GM18907 (cell line): ENCODE data around the gene LVRN.

Source experiments
- ATAC-seq: cut with Tn5 transposase; IDR thresholded peaks from one replicate; pipeline ENCODE4 v1.9.1; 2021; ENCODE audit warnings: mild to moderate bottlenecking, moderate library complexity; ENCODE audit not compliant: unreplicated experiment

LVRN gene

DNA sequence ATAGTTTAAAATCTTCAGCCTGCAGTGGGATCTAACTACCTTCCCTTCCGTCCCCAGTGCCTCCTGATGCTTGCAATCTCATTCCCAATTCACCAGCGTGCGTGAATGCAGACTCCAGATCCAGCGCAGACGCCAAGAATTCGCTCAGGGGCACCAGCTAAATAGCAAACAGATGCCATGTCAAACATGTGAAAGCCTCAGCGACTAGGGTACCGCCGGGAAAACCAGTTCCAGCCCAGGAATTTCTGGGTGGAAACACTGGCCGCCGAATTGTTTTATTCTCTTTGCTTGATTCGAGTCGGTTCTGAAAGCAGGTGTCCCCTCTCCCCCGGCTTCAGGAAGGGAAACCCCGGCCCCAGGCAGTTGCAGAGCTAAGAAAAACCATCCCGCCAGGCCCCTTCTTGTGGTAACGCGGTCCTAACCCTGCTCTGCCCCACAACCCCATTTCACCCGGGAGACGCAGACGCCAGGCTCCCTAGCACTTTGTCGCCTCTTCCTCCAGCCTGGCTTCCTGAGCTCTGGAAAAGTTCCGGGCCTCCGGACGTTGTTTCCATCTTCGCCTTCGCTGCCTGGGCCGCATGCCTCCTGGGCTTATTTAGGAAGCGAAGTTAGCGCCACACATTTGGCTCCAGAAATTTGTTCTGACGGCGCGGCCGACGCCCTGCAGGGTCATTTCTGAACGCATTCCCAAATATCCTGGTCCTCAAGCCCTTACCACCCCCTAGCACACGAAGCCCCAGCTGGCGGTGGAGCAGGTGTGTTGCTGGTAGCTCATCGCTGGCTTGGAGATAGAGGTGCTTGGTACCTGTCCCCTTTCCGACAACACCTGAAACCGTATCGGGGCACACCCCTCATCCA is 665 bp upstream of the LVRN start:
- no peak for ATAC-seq

GRCh38 chr5:115962565-115963402 is 509 bp downstream of the LVRN start:
- ATAC-seq, result peak; percentile 63

DNA sequence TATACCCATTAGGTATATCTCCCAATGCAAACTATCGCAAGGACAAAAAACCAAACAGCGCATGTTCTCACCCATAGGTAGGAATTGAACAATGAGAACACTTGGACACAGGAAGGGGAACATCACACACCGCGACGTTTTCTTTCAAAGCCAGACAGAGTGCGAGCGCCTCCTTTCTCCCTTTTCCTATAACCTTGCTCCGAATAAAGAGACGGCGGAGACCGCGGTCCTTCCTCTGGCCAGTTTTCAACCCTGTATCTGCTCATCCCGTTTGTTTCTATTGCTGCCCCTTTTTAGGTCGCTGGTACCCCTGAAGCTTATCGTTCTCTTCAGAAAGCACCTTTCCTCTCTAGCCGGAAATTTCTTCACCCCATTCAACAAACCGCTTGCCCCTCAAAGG is 1.3 kb downstream of the LVRN start:
- ATAC-seq, result no peak

DNA sequence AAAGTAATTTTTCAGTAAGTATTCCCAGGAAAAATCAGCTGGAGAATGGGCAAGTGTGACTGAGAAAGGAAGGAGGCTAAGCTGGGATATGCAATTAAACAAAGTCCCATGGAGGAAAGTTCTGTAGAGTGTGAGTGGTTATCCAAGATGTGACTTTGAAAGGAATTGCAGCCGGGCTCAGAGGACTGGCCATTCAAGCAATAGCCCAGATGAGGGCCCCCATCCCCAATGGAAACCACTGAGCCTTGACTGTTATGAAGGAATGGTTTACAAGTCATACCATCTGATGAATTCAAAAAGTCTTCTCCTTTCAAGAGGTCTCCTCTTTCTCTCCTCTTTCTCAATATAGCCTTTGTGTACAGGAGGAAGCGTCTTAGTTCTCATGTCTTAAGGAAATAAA is 6.5 kb downstream of the LVRN start:
- no peak for ATAC-seq

GRCh38 chr5:115977096-115977495 is 14.8 kb downstream of the LVRN start:
- ATAC-seq, result peak; percentile 94

GRCh38 chr5:115977988-115978387 is 15.7 kb downstream of the LVRN start:
- no peak for ATAC-seq

DNA sequence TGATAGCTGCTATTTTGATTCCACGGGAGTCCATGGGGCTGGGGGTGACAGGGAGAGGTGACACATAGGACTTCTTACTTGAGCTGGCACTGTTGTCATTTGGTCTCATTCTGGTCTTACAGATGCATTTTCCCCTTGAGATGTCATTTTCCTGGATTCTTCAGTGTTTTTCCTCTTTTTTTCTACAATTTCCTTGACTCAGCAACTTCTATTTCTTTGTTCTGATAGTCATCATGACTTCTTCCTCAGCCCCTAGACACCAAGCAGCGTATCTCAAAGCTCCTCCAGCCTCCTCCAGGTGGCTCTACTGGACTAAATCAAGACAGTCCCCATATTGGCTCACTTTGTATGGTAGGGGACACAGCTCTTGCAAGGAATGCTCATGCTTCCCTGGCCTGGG is 16.5 kb downstream of the LVRN start:
- no peak for ATAC-seq

DNA sequence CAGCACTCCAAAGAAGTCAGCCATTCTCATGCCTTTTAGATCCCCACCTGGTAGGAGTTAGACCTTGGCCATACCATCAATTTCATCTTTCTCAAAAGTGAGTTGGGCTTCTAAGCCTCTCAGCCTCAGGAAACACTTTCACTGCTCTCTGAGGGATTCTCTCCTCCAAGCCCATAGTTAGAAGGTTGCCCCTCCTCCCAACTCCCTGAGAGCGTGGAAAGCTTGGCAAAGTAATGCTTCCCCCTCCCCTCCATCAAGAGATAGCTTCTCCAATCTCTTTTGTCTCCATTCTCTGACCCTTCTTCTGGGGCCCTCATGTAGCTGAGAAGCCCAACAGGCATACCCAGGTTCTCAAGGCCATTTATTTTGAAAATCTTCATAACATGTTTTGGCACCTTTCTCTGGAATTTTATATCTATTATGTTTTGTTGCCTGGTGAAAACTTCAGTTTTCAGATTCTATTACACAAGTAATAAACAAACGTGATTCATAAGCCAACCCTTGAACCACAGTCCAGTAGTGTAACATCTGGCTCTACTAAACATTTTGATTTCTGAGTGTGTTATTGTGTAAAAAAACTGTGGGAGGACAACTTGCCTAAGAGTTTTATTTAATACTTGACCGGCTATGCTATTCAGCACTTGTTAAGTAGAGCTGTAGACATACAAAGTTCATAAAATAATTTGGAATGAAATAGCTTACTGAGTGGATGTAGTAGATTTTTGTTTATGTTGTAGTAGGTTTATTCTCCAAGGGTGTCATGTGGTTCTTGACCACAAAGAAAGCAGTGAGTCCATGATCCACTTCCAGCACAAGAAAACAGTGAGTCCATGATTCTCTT is 17.1 kb downstream of the LVRN start:
- no peak for ATAC-seq

- no peak for ATAC-seq
Measured at GRCh38 chr5:115983519-115983918, 21.2 kb downstream of the LVRN start.

DNA sequence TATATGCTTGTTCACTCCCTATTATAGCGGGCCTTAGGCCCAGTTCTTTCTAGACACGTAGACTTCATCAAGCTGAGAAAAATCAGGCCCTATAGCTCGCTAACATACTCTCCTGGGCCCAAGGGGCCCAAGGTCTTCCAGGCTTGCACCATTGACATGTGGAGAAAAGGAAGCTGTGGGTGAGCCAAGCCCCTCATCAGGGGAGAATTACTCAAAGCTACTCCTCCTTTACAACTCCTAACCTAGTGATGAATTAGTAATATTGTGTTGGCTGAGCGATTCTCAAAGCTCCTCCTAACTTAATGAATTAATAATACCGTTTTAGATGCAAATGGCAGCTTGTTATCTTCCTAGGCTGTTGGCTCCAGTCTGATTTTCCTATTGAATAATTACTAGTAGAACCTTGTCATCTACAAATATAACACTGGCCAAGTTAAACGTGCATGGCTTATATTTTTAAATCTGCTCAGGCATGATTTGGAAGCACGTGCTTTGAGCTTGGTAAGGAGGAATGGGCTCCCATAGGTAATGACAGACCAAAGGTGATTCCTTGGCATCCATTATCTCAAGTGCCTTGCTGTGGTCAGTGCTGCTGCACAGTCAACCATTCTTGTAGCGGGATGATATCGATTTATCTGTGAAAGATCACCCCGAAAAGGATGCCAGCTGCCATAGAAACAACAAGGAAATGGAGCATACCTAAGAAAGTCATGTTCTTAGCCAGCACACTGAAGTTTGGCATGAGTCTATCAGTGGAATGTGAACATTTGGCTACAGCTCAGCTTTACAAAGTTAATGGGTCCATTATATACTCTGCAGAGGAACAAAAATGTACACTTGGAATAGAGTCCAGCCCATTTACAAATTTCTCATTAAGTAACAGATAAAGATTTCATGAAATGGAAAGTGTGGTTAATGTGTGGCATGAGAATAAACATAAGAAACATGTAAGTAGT is 23.8 kb downstream of the LVRN start:
- no peak for ATAC-seq

DNA sequence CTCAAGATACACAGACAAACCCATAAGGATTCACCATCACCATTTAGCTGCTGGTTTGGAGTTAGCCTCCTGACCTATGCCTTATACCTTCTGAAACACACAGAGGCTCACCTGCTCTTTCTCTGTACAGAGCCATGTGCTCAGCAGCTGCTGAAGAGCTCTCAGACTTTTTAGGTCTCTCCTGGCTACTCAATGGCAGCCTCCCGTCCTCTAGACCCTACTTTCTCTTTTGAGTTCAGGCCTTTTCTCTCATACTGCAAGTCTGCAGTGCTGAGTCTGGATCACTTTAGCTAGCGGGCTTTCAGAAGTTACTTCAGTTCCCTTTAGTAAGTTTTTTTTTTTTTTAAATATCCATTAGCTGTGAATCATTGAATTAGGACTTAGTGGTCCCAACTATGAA is 25.7 kb downstream of the LVRN start:
- ATAC-seq, result no peak

DNA sequence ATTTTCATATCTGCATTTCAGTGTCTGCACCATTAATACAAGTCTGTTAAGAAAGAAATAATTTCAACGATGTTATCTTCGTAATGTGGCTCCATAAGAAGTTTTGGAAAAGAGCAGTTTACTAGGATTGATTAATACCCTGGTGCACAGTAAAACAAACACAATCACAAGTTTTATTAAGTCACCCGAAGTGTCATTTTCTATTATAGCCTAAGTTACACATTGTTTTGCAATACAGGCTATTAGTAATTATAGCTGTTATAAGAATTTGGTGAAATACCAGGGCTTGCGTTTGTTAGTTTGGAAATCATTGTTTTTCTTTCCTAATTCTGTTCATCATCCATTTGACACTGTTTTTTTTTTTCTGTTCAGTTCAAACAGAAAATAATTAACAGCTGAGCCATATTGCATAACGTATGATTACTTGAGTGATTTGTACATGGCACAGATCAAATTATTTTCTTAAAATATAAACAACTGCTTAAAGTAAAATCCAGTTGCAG is 30.6 kb downstream of the LVRN start:
- no peak for ATAC-seq

DNA sequence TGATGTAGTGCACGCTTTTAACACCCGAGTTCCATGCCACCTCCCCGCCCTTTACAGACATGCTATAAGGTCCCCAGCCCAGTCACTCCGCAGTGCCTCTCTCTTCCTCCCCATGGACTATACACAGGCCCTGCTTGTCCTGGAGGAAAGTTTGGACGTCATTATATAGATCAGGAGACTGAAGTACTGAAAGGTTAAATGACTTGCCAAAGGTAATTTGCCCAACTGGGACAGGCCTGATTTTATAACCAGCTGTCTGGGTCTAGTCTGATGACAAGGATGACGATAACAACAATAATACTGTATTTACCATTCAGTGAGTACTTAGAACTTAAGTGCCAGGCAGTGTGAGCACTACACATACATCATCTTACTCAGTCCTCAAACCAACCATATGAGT is 33.1 kb downstream of the LVRN start:
- no peak for ATAC-seq

DNA sequence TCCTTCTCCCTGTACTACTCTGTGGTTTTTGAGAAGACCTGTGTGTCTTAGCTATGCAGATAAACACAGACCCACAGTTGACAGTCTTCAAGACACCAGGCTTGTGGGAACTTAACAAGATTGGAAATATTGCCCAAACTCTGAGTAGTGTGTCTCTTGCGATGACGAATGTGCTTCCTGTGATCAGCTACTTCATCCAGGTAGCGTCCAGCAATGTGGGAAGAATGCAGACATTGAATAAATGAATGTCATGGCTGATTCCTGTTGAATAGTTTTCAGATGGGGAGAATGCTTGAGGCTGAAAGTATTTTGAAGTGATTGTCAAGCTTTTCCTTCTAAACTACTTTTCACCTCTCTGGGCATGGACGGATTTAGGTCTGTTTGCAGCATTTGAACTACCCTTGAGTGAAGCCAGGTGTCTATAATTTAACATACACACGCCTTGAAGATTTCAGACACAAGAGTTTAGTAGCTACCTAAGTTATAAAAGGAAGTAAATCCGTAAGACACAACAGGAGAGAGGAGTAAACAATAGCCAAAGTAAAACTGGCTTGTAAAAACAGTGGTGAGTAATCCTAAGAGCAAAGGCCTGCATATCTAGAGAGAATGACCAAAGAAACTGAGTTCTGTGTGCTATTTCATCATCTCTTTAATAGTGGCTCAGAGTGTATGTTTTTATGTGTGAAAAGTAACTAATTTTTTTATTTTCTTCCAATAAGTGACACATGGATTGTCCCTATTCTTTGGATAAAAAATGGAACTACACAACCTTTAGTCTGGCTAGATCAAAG is 40.0 kb downstream of the LVRN start:
- no peak for ATAC-seq

DNA sequence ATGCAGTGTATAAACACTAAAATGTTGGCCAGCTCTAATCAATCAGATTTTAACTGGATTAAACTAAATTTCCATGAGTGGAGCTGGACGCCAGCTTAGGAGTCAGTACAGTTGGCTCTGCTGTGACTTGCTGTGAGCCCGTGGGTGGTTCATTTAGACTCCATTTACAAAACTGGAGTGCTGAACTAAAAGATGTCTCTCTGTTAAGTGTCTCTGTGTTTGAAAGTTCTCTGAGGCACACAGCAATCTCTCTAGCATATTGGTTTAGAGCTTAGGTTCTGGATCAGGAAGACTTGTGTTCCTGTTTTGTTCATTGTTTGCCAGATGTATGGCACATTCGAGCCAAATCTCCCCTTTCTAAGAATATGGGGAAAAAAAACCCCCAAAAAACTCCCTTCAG is 42.0 kb downstream of the LVRN start:
- no peak for ATAC-seq

GRCh38 chr5:116009806-116010205 is 47.5 kb downstream of the LVRN start:
- no peak for ATAC-seq

- ATAC-seq, result no peak
Measured at GRCh38 chr5:116011046-116011445, 48.8 kb downstream of the LVRN start.

GRCh38 chr5:116013207-116013785 is 51.0 kb downstream of the LVRN start:
- ATAC-seq, result no peak

DNA sequence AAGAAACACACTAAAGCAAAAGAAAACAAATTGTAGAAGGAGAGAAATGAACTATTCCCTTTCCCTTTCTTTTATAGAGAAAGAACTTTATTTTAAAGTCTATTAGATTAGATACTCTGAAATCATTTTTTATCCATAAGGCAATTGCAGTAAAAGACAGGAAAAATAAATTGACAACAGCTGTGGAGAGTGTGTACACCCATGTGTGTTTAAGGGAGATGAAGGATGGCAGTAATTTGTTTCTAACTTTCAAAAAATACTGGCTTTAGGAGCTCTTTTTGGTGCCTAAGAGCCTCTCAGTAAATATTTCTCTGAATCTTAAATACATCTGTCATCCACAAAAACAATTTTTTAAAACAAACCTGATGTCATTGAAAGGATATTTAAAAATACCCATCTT is 51.7 kb downstream of the LVRN start:
- ATAC-seq, result no peak
